Endothelial cell of umbilical vein (primary cell): ENCODE results near the gene CIC. TPM values are rescaled to one million over a fixed set of nuclear protein-coding genes. Genes with fewer than 3 reads are reported as not detected.

ENCODE experiments used
- BruUV-seq: library from RNA; stranded (reverse); fragments of 400-500 nt; replicated peaks from 2 replicates; lab custom pipeline; 2021; lab: Mats Ljungman, UMichigan
- CTCF ChIA-PET: fragments of 300-600, 350-600 bp; sonication (Branson Sonifier 250); formaldehyde crosslinking; loops from one replicate; lab custom pipeline; 2021; ENCODE audit warnings: antibody characterized with exemption, inconsistent platforms; lab: Charles Lee
- POLR2A ChIA-PET: fragments of 300-600, 350-600 bp; sonication (Branson Sonifier 250); formaldehyde crosslinking; loops from one replicate; lab custom pipeline; 2021; ENCODE audit warnings: antibody characterized with exemption, inconsistent platforms; lab: Charles Lee
- DNase-seq: peaks from one replicate; pipeline ENCODE4 v3.0.0-alpha.2; 2011; ENCODE audit warnings: low read depth, low spot score
- FAIRE-seq: peaks from 2 replicates; lab custom pipeline; 2011; peaks lifted over from hg19 to GRCh38; lab: Jason Lieb, UNC
- H2AFZ ChIP-seq: 2 replicates; pipeline ENCODE4 v1.6.0; 2012; ENCODE audit warnings: low read depth, low read length, control low read depth, inconsistent platforms
- H3K27ac ChIP-seq: 2 replicates; pipeline ENCODE4 v1.5.1; 2011; ENCODE audit warnings: low read depth, mild to moderate bottlenecking, control low read depth, low read length, moderate library complexity; ENCODE audit not compliant: insufficient read depth
- H3K27me3 ChIP-seq, 2 experiments: 2 replicates each; pipeline versions ENCODE4 v1.6.0 to v1.6.1; 2011; ENCODE audit warnings: low read length in 2 of 2, mixed read lengths in 1 of 2; ENCODE audit not compliant: control insufficient read depth in 2 of 2, insufficient read depth in 2 of 2
- H3K36me3 ChIP-seq, 2 experiments: 2 replicates in 1 of 2; 3 replicates in 1 of 2; pipeline ENCODE4 v1.5.1; 2011; ENCODE audit warnings: low read length in 2 of 2, mild to moderate bottlenecking in 1 of 2, moderate library complexity in 1 of 2; ENCODE audit not compliant: control insufficient read depth in 2 of 2, insufficient read depth in 2 of 2; ENCODE audit errors: extremely low read depth in 1 of 2
- H3K4me1 ChIP-seq: 3 replicates; pipeline ENCODE4 v1.5.1; 2011; ENCODE audit warnings: mild to moderate bottlenecking, low read length; ENCODE audit not compliant: control insufficient read depth, insufficient read depth; ENCODE audit errors: extremely low read depth
- H3K4me2 ChIP-seq: 2 replicates; pipeline ENCODE4 v1.6.1; 2011; ENCODE audit warnings: low read length, control low read depth, mixed read lengths; ENCODE audit not compliant: insufficient read depth
- H3K4me3 ChIP-seq, 3 experiments: fragments of 200-600 bp in 1 of 3; sonication (generic), shearing (Covaris generic) in 1 of 3; replicated peaks in 1 of 3; 2 replicates each; pipeline ENCODE4 v1.5.1; 2011 to 2016; ENCODE audit warnings: control low read depth in 3 of 3, low read length in 3 of 3, mild to moderate bottlenecking in 2 of 3, inconsistent platforms in 1 of 3, low read depth in 1 of 3, moderate library complexity in 1 of 3; ENCODE audit not compliant: insufficient read depth in 1 of 3
- H3K79me2 ChIP-seq: 2 replicates; pipeline ENCODE4 v1.6.0; 2012; ENCODE audit warnings: low read length, inconsistent platforms; ENCODE audit not compliant: control insufficient read depth, insufficient read depth
- H3K9ac ChIP-seq: replicated peaks from 2 replicates; pipeline ENCODE3; 2011; ENCODE audit warnings: low read length, control low read depth; ENCODE audit not compliant: insufficient read depth; ENCODE audit errors: extremely low read depth
- H3K9me1 ChIP-seq: replicated peaks from 3 replicates; pipeline ENCODE4 v1.6.0; 2011; ENCODE audit warnings: mild to moderate bottlenecking, low read length; ENCODE audit not compliant: control insufficient read depth, insufficient read depth; ENCODE audit errors: extremely low read depth
- H3K9me3 ChIP-seq: replicated peaks from 2 replicates; pipeline ENCODE4 v1.5.1; 2012; ENCODE audit warnings: low read length, inconsistent platforms; ENCODE audit not compliant: control insufficient read depth, insufficient read depth
- H4K20me1 ChIP-seq: replicated peaks from 2 replicates; pipeline ENCODE3; 2011; ENCODE audit warnings: mild to moderate bottlenecking, low read length; ENCODE audit not compliant: control insufficient read depth, insufficient read depth; ENCODE audit errors: extremely low read depth
- CTCF ChIP-seq, 2 donors: IDR thresholded peaks; 1 replicate in 1 of 2; 2 replicates in 1 of 2; pipeline ENCODE4 v1.5.1; 2011; ENCODE audit warnings: low read length in 2 of 2, mild to moderate bottlenecking in 2 of 2, moderate library complexity in 2 of 2, control low read depth in 1 of 2, inconsistent platforms in 1 of 2, low read depth in 1 of 2; ENCODE audit not compliant: insufficient read depth in 1 of 2; ENCODE audit errors: extremely low read depth in 1 of 2
- EZH2 ChIP-seq: IDR thresholded peaks from 2 replicates; pipeline ENCODE4 v1.6.1; 2012; ENCODE audit warnings: borderline replicate concordance, low read depth, mild to moderate bottlenecking, moderate library complexity, low read length, inconsistent platforms; ENCODE audit not compliant: severe bottlenecking
- FOS ChIP-seq: IDR thresholded peaks from 2 replicates; pipeline ENCODE4 v1.6.1; 2011; ENCODE audit warnings: mild to moderate bottlenecking, low read length, moderate library complexity, borderline replicate concordance; ENCODE audit not compliant: insufficient read depth
- GATA2 ChIP-seq: IDR thresholded peaks from 2 replicates; pipeline ENCODE4 v1.7.0; 2011; ENCODE audit warnings: low read depth, mild to moderate bottlenecking, moderate library complexity, mixed read lengths, low read length; ENCODE audit not compliant: insufficient read length, insufficient read depth
- JUN ChIP-seq: IDR thresholded peaks from 2 replicates; pipeline ENCODE4 v1.6.1; 2011; ENCODE audit warnings: borderline replicate concordance, low read depth; ENCODE audit not compliant: insufficient read length, insufficient read depth
- MAX ChIP-seq: IDR thresholded peaks from 2 replicates; pipeline ENCODE4 v1.6.1; 2011; ENCODE audit not compliant: insufficient read depth, insufficient read length
- MYC ChIP-seq: IDR thresholded peaks from one replicate; pipeline ENCODE4 v1.6.1; 2011; ENCODE audit warnings: mild to moderate bottlenecking, low read depth, low read length
- POLR2A ChIP-seq: IDR thresholded peaks from 2 replicates; pipeline ENCODE4 v1.6.1; 2012; ENCODE audit warnings: low read depth, mild to moderate bottlenecking, control low read depth, low read length
- POLR2AphosphoS5 ChIP-seq: IDR thresholded peaks from 2 replicates; pipeline ENCODE4 v1.6.1; 2012; ENCODE audit warnings: low read depth, mild to moderate bottlenecking, control low read depth, low read length, moderate library complexity; ENCODE audit not compliant: insufficient read depth
- dilution Hi-C: fragments of 300-500 bp; cut with MboI; formaldehyde crosslinking; loops from one replicate; pipeline ENCODE4 v1.15.0; 2019; ENCODE audit warnings: low sequenced_read_pairs; ENCODE audit not compliant: extremely low pct_ligation_motif_present
- intact Hi-C: fragments of 100-400 bp; cut with micrococcal nuclease; formaldehyde crosslinking; loops from one replicate; pipeline ENCODE4 v1.10.0; 2022
- polyA plus RNA-seq, 4 experiments: library from polyadenylated mRNA; depleted of rRNA in 3 of 4; stranded (reverse) in 3 of 4; unstranded in 1 of 4; fragments of >200 nt; gene quantifications; 2 replicates each; pipeline versions ENCODE4 v1.2.1 to v1.2.3, GENCODE V29; 2011 to 2012; ENCODE audit warnings: missing spikeins in 1 of 4
- total RNA-seq: library from RNA; stranded (reverse); gene quantifications from 2 replicates; pipeline ENCODE4 v1.2.3, GENCODE V29; 2021

Gene CIC
- total and polyA plus RNA-seq, 2 donors (not counting 3 experiments of a cell fraction or from before 2014, with no cell fraction given) = 18.4 to 86.0 TPM

- no peak overlapping the region for H3K27ac ChIP-seq
- no peak overlapping the region for H2AFZ ChIP-seq
- BruUV-seq = no TSS peak
- intact Hi-C loops = no loop called here
- FAIRE-seq (no peak), DNase-seq (no peak)
- no peaks in the 10 kb centered on the region for H3K9me3 ChIP-seq
- H3K4me3 ChIP-seq = no peak overlapping the region
- H3K9me1 ChIP-seq = no peaks in the 10 kb centered on the region
- no peak overlapping the region for H3K9ac ChIP-seq
- H3K79me2 ChIP-seq = peaks cover 39% of the 10 kb centered on the region
- POLR2A ChIA-PET = no interaction called here
- H3K4me2 ChIP-seq = no peak overlapping the region
- dilution Hi-C loops = no loop called here
- H4K20me1 ChIP-seq = no peaks in the 10 kb centered on the region
- CTCF ChIA-PET = interaction anchor here (1.0 kb wide), 1 partner anchor 28 kb away, joined by 4 read pairs; no protein-coding TSS in a partner anchor
- peaks cover 12 to 28% of the 10 kb centered on the region in 2 experiments for H3K36me3 ChIP-seq
- no peaks in the 10 kb centered on the region for H3K27me3 ChIP-seq
- H3K4me1 ChIP-seq = peaks cover 37% of the 10 kb centered on the region
- no peak for TF ChIP-seq EZH2
- no peak for TF ChIP-seq MYC
- no peak for TF ChIP-seq POLR2A
- TF ChIP-seq GATA2 = no peak
- no peak for TF ChIP-seq CTCF (IDR thresholded peaks at IDR 0.05; ENCODE audit: extremely low read depth in 1 of 2, insufficient read depth in 1 of 2, low read depth in 1 of 2, low read length in 2 of 2)
- no peak for TF ChIP-seq JUN
Measured at GRCh38 chr19:42275517-42275916, 6.5 kb downstream of the CIC start.

- H3K27ac ChIP-seq = no peak overlapping the region
- peaks cover 12 to 28% of the 10 kb centered on the region in 2 experiments for H3K36me3 ChIP-seq
- intact Hi-C loops (no loop called here), dilution Hi-C loops (no loop called here)
- H3K79me2 ChIP-seq = peaks cover 33% of the 10 kb centered on the region
- peaks cover 33% of the 10 kb centered on the region for H3K4me1 ChIP-seq
- no peaks in the 10 kb centered on the region for H3K9me3 ChIP-seq
- no peaks in the 10 kb centered on the region for H3K27me3 ChIP-seq
- TF ChIP-seq POLR2A (no peak), POLR2AphosphoS5 (no peak), EZH2 (no peak), GATA2 (no peak), CTCF (IDR thresholded peaks at IDR 0.05; ENCODE audit: extremely low read depth in 1 of 2, insufficient read depth in 1 of 2, low read depth in 1 of 2, low read length in 2 of 2) (no peak), MYC (no peak), MAX (no peak), JUN (no peak), FOS (no peak)
- H3K4me3 ChIP-seq = no peak overlapping the region
- POLR2A ChIA-PET = no interaction called here
- H2AFZ ChIP-seq = no peak overlapping the region
- H3K9ac ChIP-seq = no peak overlapping the region
- no peaks in the 10 kb centered on the region for H3K9me1 ChIP-seq
- no TSS peak for BruUV-seq
- DNase-seq = no peak
- FAIRE-seq = no peak
- CTCF ChIA-PET = interaction anchor here (7.4 kb wide), 1 partner anchor 29 kb away, joined by 365 read pairs; the partner anchor contains the start of gene GSK3A
- H4K20me1 ChIP-seq = no peaks in the 10 kb centered on the region
- no peak overlapping the region for H3K4me2 ChIP-seq
Measured at GRCh38 chr19:42276284-42276683, 7.2 kb downstream of the CIC start.
